Glutamatergic neuron (in vitro differentiated cells): ENCODE results near the gene GREB1L. TPM values are rescaled to one million over a fixed set of nuclear protein-coding genes. Genes with fewer than 3 reads are reported as not detected.
A peak's percentile ranks its signal among the peaks of the same experiment; 100 is the strongest.

Experiments
- DNase-seq: peaks from one replicate; pipeline ENCODE4 v3.0.0; 2022
- H3K27ac Mint-ChIP-seq: one replicate; pipeline ENCODE4 v1.8.0; 2020; ENCODE audit warnings: mild to moderate bottlenecking, mixed read lengths, inconsistent platforms; ENCODE audit not compliant: unreplicated experiment
- H3K27me3 Mint-ChIP-seq: one replicate; pipeline ENCODE4 v1.8.0; 2020; ENCODE audit warnings: mild to moderate bottlenecking, moderate library complexity, mixed read lengths, inconsistent platforms; ENCODE audit not compliant: unreplicated experiment
- H3K36me3 Mint-ChIP-seq: one replicate; pipeline ENCODE4 v1.8.0; 2020; ENCODE audit warnings: mild to moderate bottlenecking, mixed read lengths, inconsistent platforms; ENCODE audit not compliant: unreplicated experiment
- H3K4me1 Mint-ChIP-seq: one replicate; pipeline ENCODE4 v1.8.0; 2020; ENCODE audit warnings: mild to moderate bottlenecking, low read depth, mixed read lengths, inconsistent platforms; ENCODE audit not compliant: unreplicated experiment
- H3K4me3 Mint-ChIP-seq: one replicate; pipeline ENCODE4 v1.8.0; 2020; ENCODE audit warnings: mild to moderate bottlenecking, mixed read lengths, inconsistent platforms; ENCODE audit not compliant: unreplicated experiment
- H3K9me3 Mint-ChIP-seq: one replicate; pipeline ENCODE4 v1.8.0; 2020; ENCODE audit warnings: mild to moderate bottlenecking, moderate library complexity, mixed read lengths, inconsistent platforms; ENCODE audit not compliant: unreplicated experiment
- CTCF ChIP-seq: fragments of 200-600 bp; sonication (generic); IDR thresholded peaks from one replicate; pipeline ENCODE4 v1.5.0; 2021; ENCODE audit not compliant: partially characterized antibody, unreplicated experiment
- total RNA-seq: library from RNA; stranded (reverse); fragmentation: NEBNext Ultra II Directional; extraction: Animal tissue kit (Norgen Biotek cat#: 25700); gene quantifications from one replicate; pipeline ENCODE4 v1.2.1, GENCODE V29; 2021; ENCODE audit not compliant: unreplicated experiment

GREB1L gene
- total RNA-seq, 1 donor from 2014 or later, result 154 TPM

- H3K4me3 Mint-ChIP-seq, result no peak overlapping the region
- no peak for TF ChIP-seq CTCF
- H3K27me3 Mint-ChIP-seq, result no peaks in the 10 kb centered on the region
- H3K9me3 Mint-ChIP-seq, result no peaks in the 10 kb centered on the region
- no peaks in the 10 kb centered on the region for H3K36me3 Mint-ChIP-seq
- no peak for DNase-seq
- H3K27ac Mint-ChIP-seq, result no peak overlapping the region
- no peaks in the 10 kb centered on the region for H3K4me1 Mint-ChIP-seq
Observed at GRCh38 chr18:21484851-21485636, 243.0 kb downstream of the GREB1L start.

DNA sequence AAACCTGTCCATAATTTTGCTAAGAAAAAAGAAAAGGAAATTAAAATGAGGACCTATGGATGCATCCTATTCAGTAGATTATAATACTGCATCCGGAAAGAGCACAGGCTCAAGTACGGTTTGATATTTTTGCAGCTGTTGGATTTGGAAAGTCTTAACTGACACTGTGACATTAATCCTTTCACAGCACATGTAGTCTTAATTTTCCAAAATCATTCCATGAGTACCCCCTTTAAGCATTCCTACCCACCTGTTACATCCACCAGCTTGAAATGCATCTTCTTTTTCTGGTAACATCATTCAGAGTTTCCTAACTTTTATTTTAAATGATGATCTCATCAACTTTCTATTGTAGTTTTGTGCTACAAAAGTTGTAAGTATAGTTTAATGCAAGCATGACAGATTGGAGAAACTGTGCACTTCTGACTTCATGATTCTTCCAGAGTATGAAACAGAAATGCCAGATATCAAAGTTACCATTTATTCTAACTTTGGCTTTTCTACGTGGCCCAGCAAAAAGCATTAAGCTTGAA lies 244.9 kb downstream of the GREB1L start:
- no peaks in the 10 kb centered on the region for H3K36me3 Mint-ChIP-seq
- no peak for DNase-seq
- no peak for TF ChIP-seq CTCF
- no peaks in the 10 kb centered on the region for H3K27me3 Mint-ChIP-seq
- H3K9me3 Mint-ChIP-seq, result no peaks in the 10 kb centered on the region
- no peak overlapping the region for H3K27ac Mint-ChIP-seq
- H3K4me3 Mint-ChIP-seq, result no peak overlapping the region
- H3K4me1 Mint-ChIP-seq, result no peaks in the 10 kb centered on the region

GRCh38 chr18:21489119-21489750 lies 247.2 kb downstream of the GREB1L start:
- Mint-ChIP-seq H3K27ac (no peak overlapping the region), H3K27me3 (no peaks in the 10 kb centered on the region), H3K4me1 (no peaks in the 10 kb centered on the region), H3K4me3 (no peak overlapping the region), H3K36me3 (no peaks in the 10 kb centered on the region), H3K9me3 (no peaks in the 10 kb centered on the region)
- peak; percentile 80 for TF ChIP-seq CTCF
- DNase-seq, result peak; percentile 49

- Mint-ChIP-seq H3K9me3 (no peaks in the 10 kb centered on the region), H3K4me3 (no peak overlapping the region), H3K4me1 (no peaks in the 10 kb centered on the region), H3K36me3 (no peaks in the 10 kb centered on the region), H3K27ac (no peak overlapping the region), H3K27me3 (no peaks in the 10 kb centered on the region)
- TF ChIP-seq CTCF, result no peak
- DNase-seq, result no peak
Observed at GRCh38 chr18:21489919-21490495, 248.0 kb downstream of the GREB1L start.
